SK-N-SH treated with all-trans-retinoic acid at 6 μM for 48 hours (cell line): ENCODE measurements around the gene SEL1L3.

Experiments
- BACH2 ChIP-seq: fragments of 250-450 bp; sonication (Bioruptor Pico); IDR thresholded peaks from 2 replicates; pipeline ENCODE4 v1.9.0; 2021; ENCODE audit warnings: mild to moderate bottlenecking, borderline replicate concordance
- CSDC2 ChIP-seq: fragments of 250-450 bp; sonication (Bioruptor Pico); IDR thresholded peaks from 2 replicates; pipeline ENCODE4 v1.5.0; 2020; ENCODE audit warnings: mild to moderate bottlenecking, moderate library complexity
- OSR1 ChIP-seq: fragments of 250-450 bp; sonication (Bioruptor Pico); IDR thresholded peaks from 2 replicates; pipeline ENCODE4 v1.8.0; 2022; ENCODE audit warnings: moderate library complexity, mild to moderate bottlenecking, inconsistent platforms
- RARB ChIP-seq: fragments of 250-450 bp; sonication (Bioruptor Pico); IDR thresholded peaks from 2 replicates; pipeline ENCODE4 v1.8.0; 2021; ENCODE audit warnings: mild to moderate bottlenecking, moderate library complexity
- TCF4 ChIP-seq: fragments of 250-450 bp; sonication (Bioruptor Pico); IDR thresholded peaks from 2 replicates; pipeline ENCODE4 v1.8.0; 2021; ENCODE audit warnings: mild to moderate bottlenecking, moderate library complexity, borderline replicate concordance
- ZC3H10 ChIP-seq: fragments of 250-450 bp; sonication (Bioruptor Pico); IDR thresholded peaks from 2 replicates; pipeline ENCODE4 v1.5.1; 2021; ENCODE audit warnings: mild to moderate bottlenecking, moderate library complexity
- ZFP3 ChIP-seq: fragments of 250-450 bp; sonication (Bioruptor Pico); IDR thresholded peaks from 2 replicates; pipeline ENCODE4 v1.5.0; 2020; ENCODE audit warnings: mild to moderate bottlenecking, moderate library complexity
- ZNF565 ChIP-seq: fragments of 450-650 bp; formaldehyde crosslinking; conservative IDR thresholded peaks from 2 replicates; pipeline ENCODE4 v1.5.0; 2020; ENCODE audit warnings: low read depth, mild to moderate bottlenecking, moderate library complexity
- TF ChIP-seq, protein P1 (sequence below): fragments of 250-450 bp; sonication (Bioruptor Pico); IDR thresholded peaks from 2 replicates; pipeline ENCODE4 v1.8.0; 2020; ENCODE audit warnings: mild to moderate bottlenecking, moderate library complexity, borderline replicate concordance
- TF ChIP-seq, protein P2 (sequence below): fragments of 250-450 bp; sonication (Bioruptor Pico); IDR thresholded peaks from 2 replicates; pipeline ENCODE4 v1.5.1; 2020; ENCODE audit warnings: low read depth, mild to moderate bottlenecking, moderate library complexity

DNA sequence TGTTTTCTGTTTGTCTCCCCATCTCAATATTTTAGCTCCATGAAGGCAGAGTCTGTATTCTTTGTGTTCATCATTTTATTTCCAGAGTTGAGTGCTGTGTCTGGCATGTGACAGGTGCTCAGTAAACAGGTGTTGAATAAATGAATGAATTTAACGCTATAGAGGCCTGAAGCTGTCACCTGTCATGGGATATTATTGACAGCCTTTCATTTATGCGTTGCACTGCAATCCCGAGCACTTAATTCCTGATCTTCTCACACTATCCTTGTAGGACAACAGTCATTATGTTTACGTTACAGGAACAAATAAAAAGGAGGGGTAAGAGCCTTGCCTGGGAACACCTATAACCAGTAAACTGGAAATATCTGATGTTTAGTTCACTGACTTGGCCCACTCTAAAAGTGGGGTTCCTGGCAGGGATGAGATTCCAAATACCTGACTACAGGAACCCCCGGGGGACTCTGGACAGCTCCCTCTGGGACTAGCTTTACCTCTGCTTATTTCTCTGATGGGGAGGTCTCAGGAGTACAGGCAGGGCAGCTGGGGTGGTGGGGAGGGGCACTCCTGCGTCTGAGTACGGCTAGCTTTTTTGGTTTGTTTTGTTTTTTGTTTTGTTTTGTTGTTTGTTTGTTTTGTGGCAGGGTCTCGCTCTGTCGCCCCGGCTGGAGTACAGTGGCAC lies 36.6 kb downstream of the SEL1L3 start:
- TF ChIP-seq, protein P1, sequence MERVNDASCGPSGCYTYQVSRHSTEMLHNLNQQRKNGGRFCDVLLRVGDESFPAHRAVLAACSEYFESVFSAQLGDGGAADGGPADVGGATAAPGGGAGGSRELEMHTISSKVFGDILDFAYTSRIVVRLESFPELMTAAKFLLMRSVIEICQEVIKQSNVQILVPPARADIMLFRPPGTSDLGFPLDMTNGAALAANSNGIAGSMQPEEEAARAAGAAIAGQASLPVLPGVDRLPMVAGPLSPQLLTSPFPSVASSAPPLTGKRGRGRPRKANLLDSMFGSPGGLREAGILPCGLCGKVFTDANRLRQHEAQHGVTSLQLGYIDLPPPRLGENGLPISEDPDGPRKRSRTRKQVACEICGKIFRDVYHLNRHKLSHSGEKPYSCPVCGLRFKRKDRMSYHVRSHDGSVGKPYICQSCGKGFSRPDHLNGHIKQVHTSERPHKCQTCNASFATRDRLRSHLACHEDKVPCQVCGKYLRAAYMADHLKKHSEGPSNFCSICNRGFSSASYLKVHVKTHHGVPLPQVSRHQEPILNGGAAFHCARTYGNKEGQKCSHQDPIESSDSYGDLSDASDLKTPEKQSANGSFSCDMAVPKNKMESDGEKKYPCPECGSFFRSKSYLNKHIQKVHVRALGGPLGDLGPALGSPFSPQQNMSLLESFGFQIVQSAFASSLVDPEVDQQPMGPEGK: no peak
- TF ChIP-seq TCF4 (CRISPR knock-in tag): no peak
- no peak for TF ChIP-seq BACH2
- no peak for TF ChIP-seq ZC3H10
- TF ChIP-seq ZFP3: no peak
- no peak for TF ChIP-seq CSDC2 (CRISPR knock-in tag)
- TF ChIP-seq, protein P2, sequence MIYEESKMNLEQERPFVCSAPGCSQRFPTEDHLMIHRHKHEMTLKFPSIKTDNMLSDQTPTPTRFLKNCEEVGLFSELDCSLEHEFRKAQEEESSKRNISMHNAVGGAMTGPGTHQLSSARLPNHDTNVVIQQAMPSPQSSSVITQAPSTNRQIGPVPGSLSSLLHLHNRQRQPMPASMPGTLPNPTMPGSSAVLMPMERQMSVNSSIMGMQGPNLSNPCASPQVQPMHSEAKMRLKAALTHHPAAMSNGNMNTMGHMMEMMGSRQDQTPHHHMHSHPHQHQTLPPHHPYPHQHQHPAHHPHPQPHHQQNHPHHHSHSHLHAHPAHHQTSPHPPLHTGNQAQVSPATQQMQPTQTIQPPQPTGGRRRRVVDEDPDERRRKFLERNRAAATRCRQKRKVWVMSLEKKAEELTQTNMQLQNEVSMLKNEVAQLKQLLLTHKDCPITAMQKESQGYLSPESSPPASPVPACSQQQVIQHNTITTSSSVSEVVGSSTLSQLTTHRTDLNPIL (CRISPR knock-in tag): no peak
- no peak for TF ChIP-seq ZNF565 (CRISPR knock-in tag)
- TF ChIP-seq RARB: no peak
- no peak for TF ChIP-seq OSR1 (CRISPR knock-in tag)
